ENCODE results near the gene CPLANE2.

The CPLANE2 gene

DNA sequence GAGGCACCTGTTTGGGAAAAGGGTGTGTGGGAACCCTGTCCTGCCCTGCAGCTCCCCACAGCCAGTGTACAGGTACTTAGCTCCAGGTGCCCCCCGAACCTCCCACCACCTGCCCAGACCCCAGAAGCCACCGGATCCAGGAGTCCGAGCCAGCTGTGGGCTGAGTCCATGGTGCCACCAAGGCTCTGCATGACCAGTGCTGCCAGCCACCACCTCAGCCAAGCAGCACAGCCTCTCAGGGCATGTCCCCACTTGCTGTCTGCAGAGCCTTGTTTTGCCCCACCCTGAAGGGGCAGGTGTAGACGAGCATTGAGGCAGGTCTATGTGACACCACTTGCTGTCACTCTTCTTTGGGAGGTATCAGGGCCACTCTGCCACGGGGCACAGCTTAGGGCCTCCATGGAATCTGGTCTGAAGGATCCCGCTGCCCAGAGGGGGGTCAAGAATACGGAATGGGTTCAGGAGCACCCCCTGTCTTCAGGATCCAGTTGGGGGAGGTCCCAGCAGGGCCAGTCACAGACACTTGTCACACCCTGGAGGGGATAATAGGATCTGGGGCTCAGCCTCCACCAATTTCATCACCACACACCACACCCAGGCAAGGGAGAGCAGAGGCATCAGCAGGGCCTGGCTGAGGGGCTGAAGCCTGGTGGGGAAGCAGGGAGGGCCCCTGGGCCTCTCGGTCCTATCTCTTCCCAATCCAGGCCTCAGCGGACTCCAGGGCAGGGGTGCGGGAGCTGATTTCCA is 52.3 kb downstream of the CPLANE2 start:
- no peaks in the 10 kb centered on the region for H3K9me3 Mint-ChIP-seq (ENCODE audit: low read depth)
- H3K4me3 Mint-ChIP-seq: no peak overlapping the region
- H3K36me3 Mint-ChIP-seq: no peaks in the 10 kb centered on the region
- H3K27ac Mint-ChIP-seq: no peak overlapping the region
- H3K4me1 Mint-ChIP-seq (ENCODE audit: low read depth): peaks cover 2% of the 10 kb centered on the region
- H3K27me3 Mint-ChIP-seq: no peaks in the 10 kb centered on the region

GRCh38 chr1:16183765-16184556 is 53.0 kb downstream of the CPLANE2 start:
- H3K27ac Mint-ChIP-seq: no peak overlapping the region
- H3K4me3 Mint-ChIP-seq: no peak overlapping the region
- no peaks in the 10 kb centered on the region for H3K27me3 Mint-ChIP-seq
- H3K9me3 Mint-ChIP-seq (ENCODE audit: low read depth): no peaks in the 10 kb centered on the region
- H3K4me1 Mint-ChIP-seq (ENCODE audit: low read depth): peaks cover 2% of the 10 kb centered on the region
- no peaks in the 10 kb centered on the region for H3K36me3 Mint-ChIP-seq

DNA sequence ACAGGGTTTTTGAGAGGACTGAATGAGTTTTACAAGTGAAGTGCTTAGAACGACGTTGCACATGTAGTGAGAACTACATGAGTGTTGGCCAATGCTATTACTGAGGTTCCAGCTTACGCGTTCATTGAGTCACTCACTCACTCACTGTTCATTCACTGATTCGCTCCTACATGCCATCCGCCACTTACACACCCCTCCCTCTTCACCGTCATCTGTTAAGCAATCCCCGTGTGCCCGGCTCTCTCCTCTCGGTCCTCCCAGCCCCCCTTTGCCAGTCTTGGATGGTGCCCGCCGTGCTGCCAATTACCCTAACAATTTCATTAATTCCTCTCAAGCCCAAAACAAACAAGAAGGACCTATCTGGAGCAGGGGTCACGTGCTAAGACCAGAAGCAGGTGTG is 53.8 kb downstream of the CPLANE2 start:
- no peaks in the 10 kb centered on the region for H3K27me3 Mint-ChIP-seq
- H3K4me1 Mint-ChIP-seq (ENCODE audit: low read depth): peaks cover 2% of the 10 kb centered on the region
- H3K4me3 Mint-ChIP-seq: no peak overlapping the region
- no peak overlapping the region for H3K27ac Mint-ChIP-seq
- no peaks in the 10 kb centered on the region for H3K36me3 Mint-ChIP-seq
- H3K9me3 Mint-ChIP-seq (ENCODE audit: low read depth): no peaks in the 10 kb centered on the region

- H3K4me1 Mint-ChIP-seq (ENCODE audit: low read depth): no peaks in the 10 kb centered on the region
- no peaks in the 10 kb centered on the region for H3K9me3 Mint-ChIP-seq (ENCODE audit: low read depth)
- no peak overlapping the region for H3K27ac Mint-ChIP-seq
- H3K4me3 Mint-ChIP-seq: no peak overlapping the region
- no peaks in the 10 kb centered on the region for H3K27me3 Mint-ChIP-seq
- H3K36me3 Mint-ChIP-seq: no peaks in the 10 kb centered on the region
Observed at GRCh38 chr1:16181887-16182719, 54.9 kb downstream of the CPLANE2 start.
